NCI-H510A (cell line): ENCODE data around the gene MUC13.
A peak's percentile ranks its signal among the peaks of the same experiment; 100 is the strongest.
"Not testable (repeated sequence)": the region's sequence is repeated elsewhere in the genome, so short reads cannot be mapped to it uniquely, and the experiment has no call there.

ENCODE experiments used
- DNase-seq: peaks from one replicate; lab custom pipeline; 2025; lab: John Stamatoyannopoulos, UW

The MUC13 gene, protein sequence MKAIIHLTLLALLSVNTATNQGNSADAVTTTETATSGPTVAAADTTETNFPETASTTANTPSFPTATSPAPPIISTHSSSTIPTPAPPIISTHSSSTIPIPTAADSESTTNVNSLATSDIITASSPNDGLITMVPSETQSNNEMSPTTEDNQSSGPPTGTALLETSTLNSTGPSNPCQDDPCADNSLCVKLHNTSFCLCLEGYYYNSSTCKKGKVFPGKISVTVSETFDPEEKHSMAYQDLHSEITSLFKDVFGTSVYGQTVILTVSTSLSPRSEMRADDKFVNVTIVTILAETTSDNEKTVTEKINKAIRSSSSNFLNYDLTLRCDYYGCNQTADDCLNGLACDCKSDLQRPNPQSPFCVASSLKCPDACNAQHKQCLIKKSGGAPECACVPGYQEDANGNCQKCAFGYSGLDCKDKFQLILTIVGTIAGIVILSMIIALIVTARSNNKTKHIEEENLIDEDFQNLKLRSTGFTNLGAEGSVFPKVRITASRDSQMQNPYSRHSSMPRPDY

GRCh38 chr3:124934577-124934976, at the start of gene MUC13:
MUC13 (minus strand) TSS chr3:124934751; CDS start chr3:124934712, 39 bp downstream.
- no peak for DNase-seq

- DNase-seq = no peak
These were observed 48.3 kb upstream of the MUC13 start for GRCh38 chr3:124982855-124983254.

DNA sequence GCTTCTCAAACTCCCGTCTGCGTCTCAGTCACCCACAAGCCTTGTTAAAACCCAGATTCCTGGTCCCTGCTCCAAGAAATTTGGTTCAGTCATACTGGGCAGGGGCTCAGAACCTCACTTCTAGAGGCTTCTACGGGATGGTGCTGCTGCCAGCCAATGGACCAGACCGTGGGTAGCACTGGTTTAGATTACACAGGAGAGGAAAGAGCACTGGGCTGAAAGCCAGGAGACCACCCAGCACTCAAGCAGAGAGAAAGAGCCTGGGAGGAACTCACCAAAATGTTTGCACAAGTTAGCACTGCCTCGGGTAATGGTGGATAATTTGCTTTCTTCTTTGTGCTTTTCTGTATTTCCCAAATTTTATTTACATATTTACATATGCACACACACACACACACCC, 46.9 kb upstream of the MUC13 start:
- DNase-seq = no peak

DNA sequence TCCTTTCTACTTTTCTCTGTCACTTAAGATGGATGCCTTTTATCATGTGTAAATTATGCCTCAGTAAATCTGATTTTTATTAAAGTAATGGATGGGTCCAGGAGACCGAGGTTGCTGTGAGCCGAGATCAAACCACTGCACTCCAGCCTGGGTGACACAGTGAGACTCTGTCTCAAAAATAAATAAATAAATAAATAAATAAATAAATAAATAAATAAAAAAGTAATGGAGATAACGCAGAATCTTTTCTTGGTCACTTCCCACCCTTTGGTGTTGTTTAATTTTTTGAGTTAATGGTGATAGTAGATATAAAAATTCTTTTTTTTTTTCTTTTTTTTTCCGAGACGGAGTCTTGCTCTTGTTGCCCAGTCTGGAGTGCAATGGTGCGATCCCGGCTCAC, 44.1 kb upstream of the MUC13 start:
- DNase-seq = no peak

DNA sequence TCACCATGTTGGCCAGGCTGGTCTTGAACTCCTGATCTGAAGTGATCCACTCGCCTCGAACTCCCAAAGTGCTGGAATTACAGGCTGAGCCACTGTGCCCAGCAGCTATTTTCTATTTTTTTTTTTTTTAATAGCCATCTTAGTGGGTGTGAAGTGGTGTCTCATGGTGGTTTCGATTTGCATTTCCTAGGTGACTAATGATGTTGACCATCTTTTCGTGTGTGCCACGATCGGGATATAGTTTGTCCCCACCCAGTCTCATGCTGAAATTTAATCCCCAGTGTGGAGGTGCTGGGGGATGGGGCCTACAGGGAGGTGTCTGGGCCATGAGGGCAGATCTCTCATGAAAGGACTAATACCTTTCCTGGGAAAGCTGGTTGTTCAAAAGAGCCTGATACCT, 41.8 kb upstream of the MUC13 start:
- DNase-seq = no peak

- DNase-seq = no peak
These were observed 40.1 kb upstream of the MUC13 start for GRCh38 chr3:124974691-124975090.

GRCh38 chr3:124973290-124973689, 38.7 kb upstream of the MUC13 start:
- no peak for DNase-seq

DNA sequence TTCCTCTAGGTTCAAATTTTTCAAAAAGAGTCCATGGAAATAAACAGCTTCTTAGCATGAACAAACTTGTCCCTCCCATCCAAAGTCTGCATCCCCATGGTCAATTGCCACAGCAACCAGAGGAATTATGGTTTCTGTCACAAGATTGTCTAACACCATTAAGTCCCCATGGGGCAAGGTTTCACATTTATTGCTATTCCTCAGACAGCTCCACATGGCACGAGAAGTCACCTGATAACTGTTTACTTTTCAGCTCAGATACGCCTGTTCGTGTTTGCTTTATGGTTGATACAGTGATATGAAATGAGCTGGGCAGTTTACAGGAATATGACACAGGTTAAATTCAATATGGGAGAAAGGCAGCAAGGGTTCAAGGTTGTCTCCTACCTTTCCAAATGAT, 37.9 kb upstream of the MUC13 start:
- peak; percentile 18 for DNase-seq

DNA sequence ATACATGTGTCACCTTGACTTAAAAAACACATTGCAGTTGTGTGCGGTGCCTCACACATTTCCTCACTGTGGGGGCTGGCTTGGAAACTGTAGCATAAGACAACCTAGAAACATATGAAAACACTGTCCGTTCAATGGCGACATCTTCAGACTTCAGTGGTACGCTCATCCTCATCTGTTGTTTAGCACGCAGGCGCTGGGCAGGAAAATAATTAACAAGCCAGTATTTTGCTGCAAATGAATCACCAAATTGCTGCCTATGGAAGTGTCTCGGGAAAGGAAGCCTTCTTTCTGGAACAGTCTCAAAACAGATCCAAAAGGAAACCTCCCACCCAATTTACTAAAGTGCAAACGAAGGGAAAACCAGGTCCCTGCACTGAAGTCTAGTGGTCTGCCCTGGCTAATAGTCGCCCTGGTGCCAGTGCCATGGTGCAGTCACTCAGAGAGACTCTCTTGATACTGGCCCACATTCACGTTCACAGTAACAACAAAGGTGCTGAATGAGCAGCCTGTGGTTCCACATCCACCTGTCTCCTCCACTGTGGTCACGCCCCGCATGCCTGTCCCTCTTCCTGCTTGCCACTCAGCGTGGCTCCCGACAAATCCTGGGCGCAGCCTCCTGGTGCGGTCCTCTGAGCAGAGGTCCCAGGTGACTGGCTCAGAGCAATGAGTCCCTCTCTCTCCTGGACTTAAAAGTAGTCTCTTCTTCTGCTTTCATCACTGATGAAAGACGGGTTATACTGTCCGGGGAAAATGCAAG, 35.6 kb upstream of the MUC13 start:
- DNase-seq = no peak

- DNase-seq = no peak
These were observed 34.6 kb upstream of the MUC13 start for GRCh38 chr3:124969190-124969589.

GRCh38 chr3:124967964-124968363, 33.4 kb upstream of the MUC13 start:
- DNase-seq = no peak

GRCh38 chr3:124966521-124967445, 32.2 kb upstream of the MUC13 start:
- no peak for DNase-seq

DNA sequence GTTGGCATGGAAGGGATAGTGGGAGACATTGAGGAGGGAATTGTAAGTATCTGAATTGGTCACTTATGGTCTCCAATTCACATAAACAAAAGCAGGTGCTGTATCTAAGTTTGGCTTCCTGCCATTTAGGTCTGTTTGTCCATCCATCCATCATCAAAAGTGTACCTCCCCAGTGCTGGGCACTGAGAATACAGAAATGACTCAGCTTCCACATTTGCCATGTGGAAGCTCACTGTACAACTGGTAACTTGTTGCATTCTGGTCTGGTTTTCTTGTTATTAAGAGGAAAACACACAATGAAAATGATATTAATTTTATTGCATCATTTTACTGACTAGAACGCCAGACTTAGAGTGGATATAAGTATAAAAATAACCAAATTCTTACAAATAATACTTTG, 30.9 kb upstream of the MUC13 start:
- peak; percentile 36 for DNase-seq

GRCh38 chr3:124964387-124964786, 29.8 kb upstream of the MUC13 start:
- DNase-seq = no peak

DNA sequence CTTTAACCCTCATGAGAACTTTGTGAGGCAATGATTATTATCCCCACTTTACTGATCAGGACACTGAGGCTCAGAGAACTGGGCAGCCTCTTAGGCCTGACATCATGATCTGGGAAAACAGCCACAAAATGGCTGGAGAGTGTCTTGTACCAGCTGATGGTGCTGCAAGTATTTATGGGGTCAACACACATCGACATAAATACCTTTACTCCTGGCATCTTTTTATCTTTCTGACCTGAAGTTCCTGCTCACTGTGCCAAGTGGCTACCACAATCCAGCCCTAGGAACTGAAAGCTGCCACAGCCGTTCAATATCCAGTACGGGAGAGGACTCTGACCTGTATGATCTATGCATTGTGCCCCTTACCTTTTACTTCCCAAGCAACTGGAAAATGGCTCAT, 29.2 kb upstream of the MUC13 start:
- DNase-seq = no peak

- DNase-seq = no peak
These were observed 27.9 kb upstream of the MUC13 start for GRCh38 chr3:124962403-124962940.

GRCh38 chr3:124960698-124961097, 26.1 kb upstream of the MUC13 start:
- no peak for DNase-seq

DNA sequence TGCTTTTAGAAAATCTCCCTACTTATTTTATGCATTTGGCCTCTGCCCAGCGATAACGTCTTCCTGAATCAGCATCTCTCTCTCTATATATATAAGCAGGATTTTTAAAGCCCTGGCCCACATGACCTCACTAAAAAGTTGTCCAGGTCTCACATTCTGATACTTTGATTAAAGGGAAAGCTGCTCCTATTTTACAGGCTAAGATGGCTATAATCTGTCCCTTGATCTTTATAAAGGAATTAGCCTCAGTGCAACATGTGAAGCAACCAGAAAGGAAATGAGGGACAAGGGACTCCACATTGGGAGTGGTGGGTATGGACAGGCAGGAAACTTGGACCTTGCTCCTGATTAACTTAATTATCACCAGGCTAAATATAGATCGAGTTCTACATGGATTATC, 25.6 kb upstream of the MUC13 start:
- DNase-seq = no peak

DNA sequence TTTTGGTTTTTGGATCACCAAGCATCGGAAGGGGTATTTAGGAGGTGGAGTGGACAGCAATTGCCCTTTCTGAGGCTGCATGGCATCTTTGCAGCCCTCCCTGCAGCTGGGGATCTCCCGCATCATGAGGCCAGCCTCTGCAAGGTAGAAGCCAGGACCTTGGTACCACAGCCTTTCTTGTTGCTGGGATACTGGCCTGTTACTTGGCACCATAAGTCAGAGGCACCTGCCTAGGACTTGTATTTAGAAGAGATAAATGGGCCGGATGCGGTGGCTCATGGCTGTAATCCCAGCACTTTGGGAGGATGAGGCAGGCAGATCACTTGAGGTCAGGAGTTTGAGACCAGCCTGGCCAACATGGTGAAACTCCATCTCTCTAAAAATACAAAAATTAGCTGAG, 23.4 kb upstream of the MUC13 start:
- not testable (repeated sequence) for DNase-seq

GRCh38 chr3:124952282-124952855, 17.8 kb upstream of the MUC13 start:
- no peak for DNase-seq

DNA sequence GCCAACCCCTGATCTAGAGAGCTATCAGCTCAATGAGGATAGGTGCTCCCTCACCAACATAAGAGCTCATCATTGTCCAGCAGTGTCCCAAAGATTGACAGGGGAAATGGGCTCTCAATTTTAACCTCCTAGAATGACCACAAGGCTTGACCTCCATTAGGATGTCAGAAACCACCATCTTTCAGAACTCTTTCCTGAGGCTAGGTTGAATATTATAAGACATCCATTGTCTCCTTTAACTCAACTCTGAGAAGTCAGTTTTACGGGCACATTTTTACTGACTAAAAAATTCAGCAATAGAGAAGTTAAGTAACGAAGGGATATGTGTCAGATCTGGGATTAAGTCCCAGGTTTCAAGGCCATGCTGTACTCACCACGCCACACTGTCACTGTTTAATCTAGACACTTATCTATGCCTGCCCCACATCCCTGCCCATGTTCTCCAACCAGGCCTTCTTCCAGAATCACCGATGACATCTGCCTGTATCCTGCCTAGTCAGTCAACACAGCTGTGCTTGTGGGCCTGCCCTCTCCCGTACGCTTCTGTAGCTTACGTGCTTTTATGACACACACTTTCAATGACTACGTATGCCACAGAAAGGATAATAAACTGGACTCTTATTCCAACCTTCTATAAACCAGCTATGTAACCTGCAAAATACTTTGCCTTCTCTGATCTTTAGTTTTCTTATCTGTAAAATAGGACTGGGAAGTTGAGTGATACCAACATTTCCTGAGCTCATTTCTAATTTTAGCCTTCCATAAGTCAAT, 17.1 kb upstream of the MUC13 start:
- peak; percentile 25 for DNase-seq
